ENCODE results near the gene TMEM18.

TMEM18 gene

GRCh38 chr2:671787-672605 is 5.2 kb downstream of the TMEM18 start:
- no peak for DNase-seq

GRCh38 chr2:671072-671471 is 6.1 kb downstream of the TMEM18 start:
- DNase-seq, result no peak

- DNase-seq, result no peak
Observed at GRCh38 chr2:670637-671036, 6.6 kb downstream of the TMEM18 start.

- DNase-seq, result no peak
Observed at GRCh38 chr2:669323-669722, 7.9 kb downstream of the TMEM18 start.

GRCh38 chr2:668000-668398 is 9.2 kb downstream of the TMEM18 start:
- DNase-seq, result no peak

GRCh38 chr2:667332-667999 is 9.7 kb downstream of the TMEM18 start:
- no peak for DNase-seq

- DNase-seq, result no peak
Observed at GRCh38 chr2:666441-666840, 10.8 kb downstream of the TMEM18 start.

- no peak for DNase-seq
Observed at GRCh38 chr2:665340-666073, 11.7 kb downstream of the TMEM18 start.

- DNase-seq, result no peak
Observed at GRCh38 chr2:664063-664462, 13.1 kb downstream of the TMEM18 start.

GRCh38 chr2:663221-663620 is 14.0 kb downstream of the TMEM18 start:
- DNase-seq, result no peak

GRCh38 chr2:661360-661635 is 15.9 kb downstream of the TMEM18 start:
- no peak for DNase-seq

GRCh38 chr2:660586-661359 is 16.4 kb downstream of the TMEM18 start:
- DNase-seq, result peak; percentile 8

- DNase-seq, result no peak
Observed at GRCh38 chr2:660029-660428, 17.2 kb downstream of the TMEM18 start.

GRCh38 chr2:658426-658825 is 18.8 kb downstream of the TMEM18 start:
- DNase-seq, result no peak

- DNase-seq, result no peak
Observed at GRCh38 chr2:657766-658165, 19.4 kb downstream of the TMEM18 start.

GRCh38 chr2:656676-657075 is 20.5 kb downstream of the TMEM18 start:
- DNase-seq, result no peak

GRCh38 chr2:655626-656025 is 21.6 kb downstream of the TMEM18 start:
- no peak for DNase-seq

GRCh38 chr2:654896-655295 is 22.3 kb downstream of the TMEM18 start:
- DNase-seq, result no peak

GRCh38 chr2:653645-654425 is 23.4 kb downstream of the TMEM18 start:
- no peak for DNase-seq

GRCh38 chr2:652881-653480 is 24.2 kb downstream of the TMEM18 start:
- DNase-seq, result no peak

- no peak for DNase-seq
Observed at GRCh38 chr2:651951-652373, 25.2 kb downstream of the TMEM18 start.
